CD4-positive, alpha-beta T cell treated with Interleukin-15 for 1 hour (primary cell): ENCODE results near the gene CCDC188.
"Not testable (repeated sequence)": the region's sequence is repeated elsewhere in the genome, so short reads cannot be mapped to it uniquely, and the experiment has no call there.

Experiments
- DNase-seq: peaks from one replicate; pipeline ENCODE4 v3.0.0-alpha.2; 2020

Gene CCDC188

GRCh38 chr22:20169253-20169822 lies 18.5 kb upstream of the CCDC188 start:
- no peak for DNase-seq

- DNase-seq = no peak
Measured at GRCh38 chr22:20167643-20168322, 16.9 kb upstream of the CCDC188 start.

GRCh38 chr22:20166703-20167102 lies 15.8 kb upstream of the CCDC188 start:
- no peak for DNase-seq

GRCh38 chr22:20165913-20166312 lies 15.1 kb upstream of the CCDC188 start:
- DNase-seq = no peak

GRCh38 chr22:20165421-20165820 lies 14.6 kb upstream of the CCDC188 start:
- DNase-seq = no peak

- no peak for DNase-seq
Measured at GRCh38 chr22:20164863-20165262, 14.0 kb upstream of the CCDC188 start.

- DNase-seq = no peak
Measured at GRCh38 chr22:20160041-20160440, 9.2 kb upstream of the CCDC188 start.

GRCh38 chr22:20159531-20159930 lies 8.7 kb upstream of the CCDC188 start:
- DNase-seq = not testable (repeated sequence)

- no peak for DNase-seq
Measured at GRCh38 chr22:20159076-20159475, 8.2 kb upstream of the CCDC188 start.

- no peak for DNase-seq
Measured at GRCh38 chr22:20158391-20159036, 7.7 kb upstream of the CCDC188 start.

- no peak for DNase-seq
Measured at GRCh38 chr22:20157430-20158183, 6.8 kb upstream of the CCDC188 start.

- DNase-seq = peak; percentile 85
Measured at GRCh38 chr22:20156611-20157429, 6.0 kb upstream of the CCDC188 start.

- DNase-seq = no peak
Measured at GRCh38 chr22:20156042-20156389, 5.2 kb upstream of the CCDC188 start.

- no peak for DNase-seq
Measured at GRCh38 chr22:20155330-20156041, 4.6 kb upstream of the CCDC188 start.

- no peak for DNase-seq
Measured at GRCh38 chr22:20154602-20155187, 3.8 kb upstream of the CCDC188 start.

- no peak for DNase-seq
Measured at GRCh38 chr22:20153945-20154344, 3.1 kb upstream of the CCDC188 start.

GRCh38 chr22:20152464-20152890 lies 1.6 kb upstream of the CCDC188 start:
- no peak for DNase-seq

- no peak for DNase-seq
Measured at GRCh38 chr22:20151276-20151588, 377 bp upstream of the CCDC188 start.

- no peak for DNase-seq
Measured at GRCh38 chr22:20149257-20150250, 1.3 kb downstream of the CCDC188 start.

- DNase-seq = no peak
Measured at GRCh38 chr22:20148414-20148813, 2.4 kb downstream of the CCDC188 start.
